Measurements from ENCODE around the gene POLR1A. TPM values are rescaled to one million over a fixed set of nuclear protein-coding genes. Genes with fewer than 3 reads are reported as not detected.
A peak's percentile ranks its signal among the peaks of the same experiment; 100 is the strongest.

POLR1A gene
- polyA plus RNA-seq, 4 donors = 1.4 to 12.6 (median 5.4) TPM

DNA sequence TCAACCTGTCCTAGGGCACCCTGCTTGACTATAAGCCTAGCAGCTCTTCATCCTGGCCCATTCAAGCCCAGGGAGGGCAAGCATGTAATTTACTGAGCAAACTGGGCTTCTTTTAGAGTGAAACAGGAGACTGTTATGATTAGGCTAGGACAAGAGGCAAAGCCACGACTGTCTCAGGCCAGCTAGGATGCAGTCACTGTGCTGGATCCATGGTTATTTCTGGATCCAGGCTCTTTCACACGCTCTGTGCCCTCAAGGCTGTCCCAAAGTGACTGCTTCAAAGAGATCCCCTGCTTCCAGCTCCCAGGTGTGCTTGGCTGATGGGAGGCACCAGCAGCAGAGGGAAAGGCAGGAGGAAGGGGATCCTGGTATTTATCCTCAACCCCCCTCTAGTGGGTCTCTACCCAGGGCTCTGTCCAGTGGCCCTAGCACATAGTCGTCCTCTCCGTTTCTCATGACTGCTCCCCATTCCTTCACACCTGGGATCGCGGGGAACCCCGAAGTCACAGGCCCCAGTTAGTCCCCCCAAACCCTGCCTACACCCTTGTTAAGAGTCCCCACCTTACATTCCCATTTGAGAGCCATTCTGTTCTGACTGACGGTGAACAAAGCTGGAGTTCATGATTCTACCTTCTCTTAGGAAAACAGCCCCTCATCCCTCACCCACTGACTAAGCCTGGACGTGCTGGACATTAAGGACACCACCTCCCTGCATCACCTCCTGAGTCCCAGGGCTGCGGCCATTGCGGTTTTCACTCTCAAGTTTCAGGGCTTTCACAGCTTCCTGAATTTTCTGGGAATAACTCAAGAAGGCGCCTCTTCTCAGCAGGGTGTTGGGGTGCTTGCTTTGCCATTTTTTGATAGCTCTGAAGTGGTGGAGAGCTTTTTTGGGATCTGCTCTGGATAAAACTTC is 63.2 kb downstream of the POLR1A start:
- DNase-seq (no peak), FAIRE-seq (no peak)
- WGBS, 3 donors = 94 to 95% (median 94%) methylated on average over 12 of the region's 12 CpGs
- Histone ChIP-seq H3K27me3 (ENCODE audit: control insufficient read depth in 3 of 3, insufficient read depth in 3 of 3, low read length in 3 of 3) (no peaks in the 10 kb centered on the region), H3K4me3 (ENCODE audit: low read depth in 1 of 3, low read length in 3 of 3) (no peak overlapping the region), H3K4me1 (ENCODE audit: control insufficient read depth in 3 of 3, insufficient read depth in 2 of 3, low read depth in 1 of 3, low read length in 2 of 3) (peaks cover 0 to 4% (median 3%) of the 10 kb centered on the region in 3 donors), H3K36me3 (ENCODE audit: control insufficient read depth in 3 of 3, insufficient read depth in 2 of 3, low read depth in 1 of 3, low read length in 3 of 3) (peaks cover 2 to 94% (median 4%) of the 10 kb centered on the region in 3 donors), H3K9me3 (ENCODE audit: control insufficient read depth in 2 of 2, insufficient read depth in 1 of 2, low read depth in 1 of 2, low read length in 1 of 2) (no peaks in the 10 kb centered on the region), H3K27ac (ENCODE audit: low read depth in 1 of 3, low read length in 2 of 3) (no peak overlapping the region)

- Histone ChIP-seq H3K27ac (ENCODE audit: low read depth in 1 of 3, low read length in 2 of 3) (peak overlapping the region in 1 of 3 donors; percentile 93), H3K27me3 (ENCODE audit: control insufficient read depth in 3 of 3, insufficient read depth in 3 of 3, low read length in 3 of 3) (no peaks in the 10 kb centered on the region), H3K9me3 (ENCODE audit: control insufficient read depth in 2 of 2, insufficient read depth in 1 of 2, low read depth in 1 of 2, low read length in 1 of 2) (no peaks in the 10 kb centered on the region), H3K36me3 (ENCODE audit: control insufficient read depth in 3 of 3, insufficient read depth in 2 of 3, low read depth in 1 of 3, low read length in 3 of 3) (peaks cover under 1 to 97% (median 2%) of the 10 kb centered on the region in 3 donors), H3K4me1 (ENCODE audit: control insufficient read depth in 3 of 3, insufficient read depth in 2 of 3, low read depth in 1 of 3, low read length in 2 of 3) (peaks cover 0 to 25% (median 17%) of the 10 kb centered on the region in 3 donors), H3K4me3 (ENCODE audit: low read depth in 1 of 3, low read length in 3 of 3) (no peak overlapping the region)
- DNase-seq = no peak
- WGBS, 3 donors = 92 to 93% (median 92%) methylated on average over 12 of the region's 12 CpGs
- no peak for FAIRE-seq
Measured at GRCh38 chr2:86039963-86040655, 65.6 kb downstream of the POLR1A start.

DNA sequence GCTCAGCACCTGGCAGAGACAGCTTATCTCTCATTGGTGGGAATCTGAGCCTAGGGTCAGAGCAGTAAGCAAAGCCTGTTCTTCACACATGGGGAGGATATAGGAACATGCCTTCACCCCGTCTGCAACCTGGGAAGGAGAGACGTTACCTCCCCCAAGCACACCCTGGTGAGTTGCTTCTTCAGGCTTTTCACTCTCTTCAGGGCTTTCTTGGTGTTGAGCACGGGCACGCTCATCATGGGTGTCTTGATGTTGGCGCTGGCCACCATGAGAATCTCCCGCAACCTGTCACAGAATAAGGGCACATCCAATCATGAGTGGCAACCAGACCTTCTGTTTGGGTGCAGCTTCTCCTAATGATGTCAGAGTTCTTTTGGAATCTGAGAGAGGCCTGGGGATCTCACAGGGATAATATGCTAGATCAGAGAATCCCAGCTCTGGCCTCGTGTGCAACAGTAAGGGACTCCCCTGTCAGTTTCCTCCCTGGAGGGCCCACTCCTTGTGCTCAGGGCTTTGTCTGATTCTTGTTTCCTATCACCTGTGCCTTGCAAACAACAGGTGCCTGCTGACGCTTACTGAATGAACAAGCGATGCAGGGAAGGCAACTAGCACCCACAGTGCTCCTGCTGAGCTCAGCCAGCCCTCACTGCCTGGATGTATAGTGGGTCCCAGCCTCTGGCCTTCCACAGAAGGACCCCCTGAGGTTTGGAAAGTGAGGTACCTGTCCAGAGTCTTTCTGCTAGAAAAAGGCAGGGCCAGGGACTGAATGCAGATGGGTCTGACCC is 66.3 kb downstream of the POLR1A start:
- FAIRE-seq (no peak), DNase-seq (no peak)
- Histone ChIP-seq H3K9me3 (ENCODE audit: control insufficient read depth in 2 of 2, insufficient read depth in 1 of 2, low read depth in 1 of 2, low read length in 1 of 2) (no peaks in the 10 kb centered on the region), H3K27ac (ENCODE audit: low read depth in 1 of 3, low read length in 2 of 3) (peak overlapping the region in 1 of 3 donors; percentile 93), H3K4me3 (ENCODE audit: low read depth in 1 of 3, low read length in 3 of 3) (no peak overlapping the region), H3K27me3 (ENCODE audit: control insufficient read depth in 3 of 3, insufficient read depth in 3 of 3, low read length in 3 of 3) (no peaks in the 10 kb centered on the region), H3K36me3 (ENCODE audit: control insufficient read depth in 3 of 3, insufficient read depth in 2 of 3, low read depth in 1 of 3, low read length in 3 of 3) (peaks cover 0 to 97% (median 3%) of the 10 kb centered on the region in 3 donors), H3K4me1 (ENCODE audit: control insufficient read depth in 3 of 3, insufficient read depth in 2 of 3, low read depth in 1 of 3, low read length in 2 of 3) (peaks cover 0 to 26% (median 17%) of the 10 kb centered on the region in 3 donors)
- 86 to 93% (median 92%) methylated on average over 9 of the region's 9 CpGs for WGBS, 3 donors

GRCh38 chr2:86038291-86039081 is 67.2 kb downstream of the POLR1A start:
- Histone ChIP-seq H3K4me1 (ENCODE audit: control insufficient read depth in 3 of 3, insufficient read depth in 2 of 3, low read depth in 1 of 3, low read length in 2 of 3) (peaks cover 0 to 26% (median 17%) of the 10 kb centered on the region in 3 donors), H3K9me3 (ENCODE audit: control insufficient read depth in 2 of 2, insufficient read depth in 1 of 2, low read depth in 1 of 2, low read length in 1 of 2) (no peaks in the 10 kb centered on the region), H3K27ac (ENCODE audit: low read depth in 1 of 3, low read length in 2 of 3) (peak overlapping the region in 1 of 3 donors; percentile 93), H3K36me3 (ENCODE audit: control insufficient read depth in 3 of 3, insufficient read depth in 2 of 3, low read depth in 1 of 3, low read length in 3 of 3) (peaks cover 0 to 97% (median 3%) of the 10 kb centered on the region in 3 donors), H3K4me3 (ENCODE audit: low read depth in 1 of 3, low read length in 3 of 3) (no peak overlapping the region), H3K27me3 (ENCODE audit: control insufficient read depth in 3 of 3, insufficient read depth in 3 of 3, low read length in 3 of 3) (no peaks in the 10 kb centered on the region)
- FAIRE-seq (no peak), DNase-seq (peak; percentile 15 to 49)
- WGBS, 3 donors = 66 to 82% (median 67%) methylated on average over 12 of the region's 12 CpGs

DNA sequence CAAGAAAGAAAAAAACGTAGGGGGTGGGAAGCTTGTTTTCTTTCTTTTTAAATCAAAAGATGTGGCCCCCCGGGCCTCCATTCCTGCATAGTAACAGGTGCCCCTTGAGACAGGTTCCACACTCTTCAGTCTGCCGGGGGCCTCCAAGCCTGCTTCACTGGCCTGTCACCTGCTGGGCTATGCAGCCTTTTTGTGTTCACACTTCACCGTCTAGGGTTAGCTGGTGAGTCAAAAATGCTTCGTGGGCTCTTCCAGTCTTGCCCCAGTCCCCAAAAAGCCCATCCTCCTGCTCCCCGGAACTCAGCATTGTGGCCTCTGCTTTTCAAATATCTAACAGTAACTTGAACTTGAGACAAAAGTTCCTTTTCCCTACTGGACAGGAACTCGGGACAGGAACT is 67.9 kb downstream of the POLR1A start:
- H3K36me3 ChIP-seq (ENCODE audit: control insufficient read depth in 3 of 3, insufficient read depth in 2 of 3, low read depth in 1 of 3, low read length in 3 of 3) = peaks cover 0 to 97% (median 3%) of the 10 kb centered on the region in 3 donors
- H3K4me3 ChIP-seq (ENCODE audit: low read depth in 1 of 3, low read length in 3 of 3) = no peak overlapping the region
- 50 to 80% (median 66%) methylated on average over 7 of the region's 7 CpGs for WGBS, 3 donors
- DNase-seq = no peak
- H3K27me3 ChIP-seq (ENCODE audit: control insufficient read depth in 3 of 3, insufficient read depth in 3 of 3, low read length in 3 of 3) = no peaks in the 10 kb centered on the region
- H3K27ac ChIP-seq (ENCODE audit: low read depth in 1 of 3, low read length in 2 of 3) = peak overlapping the region; percentile 9 to 93 (median 82)
- no peaks in the 10 kb centered on the region for H3K9me3 ChIP-seq (ENCODE audit: control insufficient read depth in 2 of 2, insufficient read depth in 1 of 2, low read depth in 1 of 2, low read length in 1 of 2)
- H3K4me1 ChIP-seq (ENCODE audit: control insufficient read depth in 3 of 3, insufficient read depth in 2 of 3, low read depth in 1 of 3, low read length in 2 of 3) = peaks cover 0 to 26% (median 17%) of the 10 kb centered on the region in 3 donors
- no peak for FAIRE-seq

DNA sequence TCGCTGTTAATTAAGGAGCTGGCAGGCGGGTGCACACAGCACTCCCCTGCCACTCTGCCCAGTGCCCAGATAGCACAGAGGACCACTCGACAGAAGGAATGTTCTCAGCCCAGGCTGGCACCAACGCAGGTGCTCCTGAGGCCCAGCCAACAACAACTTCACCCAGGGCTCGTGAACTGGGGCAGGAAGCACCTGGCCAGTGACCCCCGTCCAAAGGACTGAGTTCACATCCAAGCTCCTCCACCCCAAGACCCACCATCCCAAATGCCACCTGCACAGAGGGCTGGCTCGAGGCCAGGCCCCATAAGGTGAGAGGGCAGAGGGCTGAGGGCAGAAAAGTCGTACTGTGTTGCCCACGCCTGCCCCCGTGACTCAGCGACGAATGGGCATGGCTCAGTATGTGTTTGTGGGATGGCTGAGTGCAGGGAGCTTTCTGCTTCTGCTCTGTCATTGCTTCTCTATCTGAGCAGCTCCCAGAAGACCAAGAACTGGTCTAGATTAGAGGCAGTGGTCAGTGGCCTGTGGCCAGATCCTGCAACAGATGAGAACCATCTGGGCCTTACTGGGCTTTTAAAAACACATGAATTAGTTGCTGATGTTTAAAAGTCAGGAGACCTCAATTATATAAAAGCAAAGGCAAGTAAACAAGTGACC is 68.4 kb downstream of the POLR1A start:
- DNase-seq (no peak), FAIRE-seq (no peak)
- Histone ChIP-seq H3K36me3 (ENCODE audit: control insufficient read depth in 3 of 3, insufficient read depth in 2 of 3, low read depth in 1 of 3, low read length in 3 of 3) (peaks cover under 1 to 96% (median 3%) of the 10 kb centered on the region in 3 donors), H3K9me3 (ENCODE audit: control insufficient read depth in 2 of 2, insufficient read depth in 1 of 2, low read depth in 1 of 2, low read length in 1 of 2) (no peaks in the 10 kb centered on the region), H3K27ac (ENCODE audit: low read depth in 1 of 3, low read length in 2 of 3) (peak overlapping the region; percentile 38 to 93 (median 82)), H3K27me3 (ENCODE audit: control insufficient read depth in 3 of 3, insufficient read depth in 3 of 3, low read length in 3 of 3) (no peaks in the 10 kb centered on the region), H3K4me1 (ENCODE audit: control insufficient read depth in 3 of 3, insufficient read depth in 2 of 3, low read depth in 1 of 3, low read length in 2 of 3) (peaks cover 0 to 26% (median 17%) of the 10 kb centered on the region in 3 donors), H3K4me3 (ENCODE audit: low read depth in 1 of 3, low read length in 3 of 3) (no peak overlapping the region)
- 44 to 80% (median 63%) methylated on average over 12 of the region's 12 CpGs for WGBS, 3 donors

DNA sequence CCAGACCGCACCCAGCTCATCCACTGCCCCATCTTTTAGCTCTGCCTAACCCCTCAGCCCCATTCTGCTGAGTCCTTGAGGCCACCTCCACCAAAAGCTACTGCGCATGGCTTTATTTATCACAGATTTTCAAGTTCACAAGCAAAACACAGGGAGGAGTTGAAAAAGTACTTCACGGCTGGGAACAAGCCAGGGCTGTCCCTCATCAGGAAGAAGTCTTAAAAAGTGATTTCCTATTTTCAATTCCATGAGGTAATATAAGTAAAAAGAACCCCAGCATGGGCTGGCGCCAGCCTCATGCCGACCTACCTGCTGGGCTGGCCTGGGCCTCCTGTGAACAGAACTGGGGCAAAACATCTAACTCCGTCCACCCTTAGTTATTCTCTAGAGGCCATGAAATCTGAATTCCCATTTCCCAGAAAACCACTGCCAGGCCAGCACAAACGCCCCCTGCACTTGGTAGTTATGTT is 69.0 kb downstream of the POLR1A start:
- Histone ChIP-seq H3K4me3 (ENCODE audit: low read depth in 1 of 3, low read length in 3 of 3) (no peak overlapping the region), H3K27ac (ENCODE audit: low read depth in 1 of 3, low read length in 2 of 3) (peak overlapping the region; percentile 38 to 93 (median 82)), H3K9me3 (ENCODE audit: control insufficient read depth in 2 of 2, insufficient read depth in 1 of 2, low read depth in 1 of 2, low read length in 1 of 2) (no peaks in the 10 kb centered on the region), H3K36me3 (ENCODE audit: control insufficient read depth in 3 of 3, insufficient read depth in 2 of 3, low read depth in 1 of 3, low read length in 3 of 3) (peaks cover 2 to 96% (median 3%) of the 10 kb centered on the region in 3 donors), H3K27me3 (ENCODE audit: control insufficient read depth in 3 of 3, insufficient read depth in 3 of 3, low read length in 3 of 3) (no peaks in the 10 kb centered on the region), H3K4me1 (ENCODE audit: control insufficient read depth in 3 of 3, insufficient read depth in 2 of 3, low read depth in 1 of 3, low read length in 2 of 3) (peaks cover 0 to 26% (median 17%) of the 10 kb centered on the region in 3 donors)
- FAIRE-seq = no peak
- WGBS, 3 donors = 40 to 88% (median 57%) methylated on average over 7 of the region's 7 CpGs
- no peak for DNase-seq

Measured in small intestine (tissue), 7 donors.